H54 (cell line): ENCODE data around the gene KCNG2.

ENCODE experiments used
- DNase-seq: peaks from one replicate; pipeline ENCODE4 v3.0.0; 2011; ENCODE audit warnings: low spot score, mixed read lengths; ENCODE audit not compliant: insufficient read length
- FAIRE-seq: peaks from 3 replicates; lab custom pipeline; 2011; peaks lifted over from hg19 to GRCh38; lab: Jason Lieb, UNC
- POLR2A ChIP-seq: IDR thresholded peaks from 2 replicates; pipeline ENCODE4 v1.6.1; 2011; ENCODE audit warnings: low read depth, mild to moderate bottlenecking, low read length

KCNG2 gene

DNA sequence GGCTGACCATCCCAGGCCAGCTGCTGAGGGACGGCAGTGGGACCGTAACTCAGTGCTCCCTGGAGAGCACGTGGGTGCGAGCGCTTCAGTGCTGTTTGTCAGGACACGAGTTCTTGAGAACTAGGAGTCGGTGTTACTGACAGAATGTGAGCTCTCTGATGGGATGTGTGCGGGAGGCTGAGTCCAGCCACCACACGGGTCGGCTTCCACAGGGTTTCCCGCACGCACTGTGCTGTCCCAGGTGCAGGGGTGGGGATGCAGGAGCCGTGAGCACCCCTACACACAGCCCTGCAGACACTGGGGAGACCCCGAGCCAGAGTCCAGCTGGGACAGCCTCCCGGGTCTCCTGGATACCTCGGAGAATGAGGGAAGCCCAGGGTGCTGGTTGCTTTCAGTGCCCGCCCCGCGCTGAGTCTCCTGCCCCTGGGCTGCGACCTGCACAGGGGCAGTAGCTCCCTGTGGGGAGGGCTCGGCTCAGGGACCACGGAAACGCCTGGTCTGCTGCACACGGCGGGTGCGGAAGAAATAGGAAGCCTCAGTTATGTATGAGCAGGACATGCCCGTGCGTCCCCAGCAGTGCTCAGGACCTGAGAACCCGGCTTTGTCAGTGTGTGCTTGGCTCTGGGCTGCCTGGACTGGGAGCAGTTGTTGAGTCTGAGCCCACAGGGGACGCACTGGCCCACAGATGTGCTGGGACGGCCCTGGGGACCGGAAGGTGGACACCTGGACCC lies 71.2 kb downstream of the KCNG2 start:
- TF ChIP-seq POLR2A, result no peak
- no peak for FAIRE-seq
- DNase-seq, result no peak

DNA sequence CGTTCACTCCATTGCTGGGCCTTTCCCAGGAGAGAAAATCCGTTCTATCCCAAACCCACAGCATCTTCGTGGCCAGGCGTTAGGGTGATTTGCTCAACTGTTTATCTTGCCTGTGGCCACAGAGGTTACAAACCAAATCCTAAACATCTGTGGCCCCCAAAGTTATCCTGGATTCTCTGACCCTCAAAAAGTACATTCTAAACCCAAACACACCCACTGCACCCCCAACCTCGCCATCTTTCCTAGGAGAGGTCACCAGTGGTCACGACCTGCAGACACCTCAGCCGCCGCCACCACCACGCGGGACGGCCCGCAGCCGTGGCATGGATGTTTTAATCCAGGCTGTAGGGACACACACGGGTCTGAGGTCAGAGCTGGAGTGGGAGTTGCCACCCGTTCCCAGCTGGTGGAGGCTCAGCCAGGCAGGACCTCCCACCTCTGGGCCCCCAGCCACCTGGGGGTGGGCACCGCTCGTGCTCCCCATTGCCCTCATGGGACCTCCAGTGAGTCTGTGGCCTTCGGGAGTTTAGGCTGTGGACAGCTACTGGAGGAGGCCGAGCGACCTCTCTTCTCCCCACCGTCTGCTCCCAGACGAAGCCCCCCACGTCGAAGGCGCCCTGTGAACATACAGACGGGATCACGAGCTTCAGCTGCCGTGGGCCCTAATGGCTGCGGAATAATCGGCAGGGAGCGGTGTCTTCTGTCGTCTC lies 72.0 kb downstream of the KCNG2 start:
- DNase-seq (no peak), FAIRE-seq (no peak)
- no peak for TF ChIP-seq POLR2A

DNA sequence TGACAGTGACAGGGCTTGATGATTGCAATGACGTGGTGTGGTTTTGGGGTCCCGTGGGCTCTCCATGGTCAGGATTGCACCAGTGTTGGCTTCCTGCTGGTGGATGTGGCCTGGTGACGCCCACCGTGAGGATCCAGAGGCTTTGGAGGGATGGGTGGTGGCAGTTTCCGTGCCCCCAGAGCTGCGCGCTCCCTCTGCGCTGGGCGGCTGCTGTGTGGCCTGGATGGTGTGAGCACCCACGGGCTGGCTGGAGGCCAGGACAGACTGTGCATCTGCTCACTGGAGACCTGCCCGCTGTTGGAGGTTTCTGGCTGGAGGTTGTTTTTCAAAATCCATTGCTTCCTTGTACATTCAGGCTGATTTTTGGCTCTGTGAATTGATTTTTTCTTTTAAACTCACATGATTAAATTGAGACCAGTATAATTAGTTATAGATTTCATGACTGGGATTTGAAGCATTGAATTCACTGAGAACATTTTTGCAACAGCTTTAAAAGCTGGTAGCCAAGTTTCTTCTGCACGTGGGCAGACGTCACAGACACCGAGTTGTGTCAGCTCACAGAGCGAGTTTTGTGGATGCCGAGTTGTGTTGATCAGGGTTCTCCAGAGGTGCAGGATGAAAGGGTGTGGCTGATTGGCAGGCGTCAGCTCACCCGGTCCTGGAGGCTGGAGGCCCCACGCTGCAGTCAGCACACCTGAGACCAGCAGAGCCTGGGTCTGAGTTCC lies 72.7 kb downstream of the KCNG2 start:
- DNase-seq (no peak), FAIRE-seq (no peak)
- TF ChIP-seq POLR2A, result no peak

DNA sequence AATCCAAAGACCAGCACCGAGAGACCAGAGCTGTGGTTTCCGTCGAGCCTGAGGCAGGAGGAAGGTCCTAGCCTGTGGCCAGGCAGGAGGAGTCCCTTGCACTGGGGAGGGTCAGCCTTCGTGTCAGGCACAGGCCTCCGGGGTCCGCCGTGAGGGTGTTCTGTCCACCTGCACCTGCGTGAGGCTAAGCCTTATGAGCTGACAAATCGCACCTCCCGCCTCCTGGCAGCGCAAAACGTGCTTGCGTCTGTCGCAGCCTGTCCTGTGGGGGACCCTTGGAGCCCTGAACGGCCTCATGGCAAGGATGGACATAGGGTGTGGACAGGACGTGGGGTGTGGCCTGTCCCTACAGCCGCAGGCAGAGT lies 73.3 kb downstream of the KCNG2 start:
- TF ChIP-seq POLR2A, result no peak
- DNase-seq (no peak), FAIRE-seq (no peak)

DNA sequence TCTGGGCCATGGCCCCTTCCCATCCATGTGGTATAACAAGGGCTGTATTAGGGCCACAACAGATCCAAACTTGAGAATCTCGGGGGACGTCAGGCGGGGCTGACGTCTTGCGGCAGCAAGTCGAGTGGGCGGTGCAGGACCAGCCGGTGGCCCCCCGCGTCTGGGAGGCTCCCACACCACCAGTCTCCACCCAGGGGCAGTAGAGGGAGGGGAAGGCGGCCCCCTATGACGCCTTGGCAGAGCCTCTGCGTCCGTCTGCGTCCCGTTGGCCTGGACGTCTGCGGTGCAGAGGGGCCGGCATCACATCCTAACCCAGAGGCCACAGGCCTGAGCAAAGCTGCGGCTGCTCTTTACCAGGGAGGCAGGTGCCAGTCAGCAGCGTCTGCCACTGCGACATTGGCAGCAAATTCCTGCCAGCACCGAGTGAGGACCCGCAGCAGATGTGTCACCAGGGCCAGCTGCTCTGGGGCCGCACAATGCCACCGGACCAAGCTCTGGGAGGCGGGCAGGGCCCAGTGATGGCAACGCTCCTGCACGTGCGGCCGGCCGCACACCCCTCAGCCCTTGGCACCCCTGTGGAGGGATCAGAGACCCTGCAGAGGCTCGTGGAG lies 73.8 kb downstream of the KCNG2 start:
- DNase-seq, result no peak
- no peak for TF ChIP-seq POLR2A
- FAIRE-seq, result no peak

DNA sequence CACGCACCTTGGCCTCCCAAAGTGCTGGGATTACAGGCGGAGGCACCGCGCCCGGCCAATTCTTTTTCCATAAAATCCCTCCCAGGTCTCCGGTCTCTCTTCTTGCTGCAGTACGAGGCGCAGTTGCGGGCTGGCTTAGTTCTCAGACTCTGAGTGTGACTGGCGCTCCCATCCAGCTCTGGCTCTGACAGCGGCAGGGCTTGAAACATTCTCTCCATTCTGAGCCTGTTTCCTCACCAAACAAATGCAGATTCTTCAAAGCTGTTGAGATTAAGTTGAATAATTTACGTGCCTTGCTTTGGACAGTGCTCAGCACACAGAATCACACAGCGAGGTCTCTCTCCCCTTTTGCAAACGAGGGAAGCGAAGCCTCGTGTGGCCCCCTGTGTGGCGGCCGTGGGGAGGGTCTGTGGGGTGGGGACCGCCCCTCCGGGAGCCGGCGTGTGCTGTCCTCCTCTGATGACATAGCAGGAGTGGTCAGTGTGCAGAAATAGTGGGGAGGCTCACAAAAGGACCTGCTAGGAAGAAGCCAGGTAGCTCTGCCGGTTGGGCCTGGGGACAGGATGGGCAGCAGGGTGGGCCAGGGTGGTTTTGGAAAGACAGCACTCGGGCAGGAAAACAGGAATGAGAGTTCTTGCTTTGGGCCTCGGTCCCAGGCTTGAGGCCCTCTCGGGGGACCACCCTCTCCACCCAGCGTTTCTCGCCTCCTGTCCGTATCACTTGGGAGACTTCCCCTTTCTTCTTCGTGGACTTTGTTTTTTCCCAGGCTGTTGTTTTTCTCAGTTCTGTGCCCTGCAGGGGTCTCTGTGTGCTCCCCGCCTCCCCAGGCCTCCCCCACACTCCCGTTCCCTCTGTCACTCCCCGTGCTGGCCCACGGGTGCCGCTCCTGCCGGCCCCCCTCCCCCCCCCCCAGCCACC lies 75.0 kb downstream of the KCNG2 start:
- DNase-seq (no peak), FAIRE-seq (no peak)
- no peak for TF ChIP-seq POLR2A

DNA sequence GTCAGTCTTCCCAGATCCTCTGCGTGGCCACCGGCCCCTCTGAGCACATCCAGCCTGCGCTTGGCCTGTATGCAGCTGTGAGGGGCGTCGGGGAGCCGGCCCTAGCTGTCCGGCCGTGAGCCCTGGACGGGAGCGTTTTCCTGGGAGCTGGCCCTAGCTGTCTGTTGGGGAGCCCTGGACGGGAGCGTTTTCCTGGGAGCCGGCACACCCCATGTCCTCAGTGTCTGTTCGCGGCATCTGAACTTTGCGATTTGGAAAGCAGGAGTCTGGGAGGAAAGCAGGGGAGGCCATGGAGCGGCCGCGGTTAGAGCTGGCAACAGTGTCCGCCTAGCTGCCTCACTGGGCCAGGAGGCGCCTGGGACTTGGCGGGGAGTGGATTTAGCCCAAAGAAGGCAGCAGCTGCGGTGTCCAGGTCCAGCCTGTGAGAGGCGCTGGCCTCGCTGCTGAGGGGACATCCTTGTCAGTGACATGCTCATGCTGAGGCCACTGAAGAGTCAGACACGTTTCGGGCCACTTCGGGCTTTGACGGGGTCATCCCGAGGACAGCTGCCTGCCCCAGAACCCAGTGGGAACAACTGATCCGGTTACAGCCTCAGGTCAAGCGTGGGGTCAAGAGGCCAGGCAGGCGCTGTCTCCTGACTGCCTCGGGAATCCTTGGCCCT lies 75.8 kb downstream of the KCNG2 start:
- no peak for TF ChIP-seq POLR2A
- no peak for DNase-seq
- no peak for FAIRE-seq

DNA sequence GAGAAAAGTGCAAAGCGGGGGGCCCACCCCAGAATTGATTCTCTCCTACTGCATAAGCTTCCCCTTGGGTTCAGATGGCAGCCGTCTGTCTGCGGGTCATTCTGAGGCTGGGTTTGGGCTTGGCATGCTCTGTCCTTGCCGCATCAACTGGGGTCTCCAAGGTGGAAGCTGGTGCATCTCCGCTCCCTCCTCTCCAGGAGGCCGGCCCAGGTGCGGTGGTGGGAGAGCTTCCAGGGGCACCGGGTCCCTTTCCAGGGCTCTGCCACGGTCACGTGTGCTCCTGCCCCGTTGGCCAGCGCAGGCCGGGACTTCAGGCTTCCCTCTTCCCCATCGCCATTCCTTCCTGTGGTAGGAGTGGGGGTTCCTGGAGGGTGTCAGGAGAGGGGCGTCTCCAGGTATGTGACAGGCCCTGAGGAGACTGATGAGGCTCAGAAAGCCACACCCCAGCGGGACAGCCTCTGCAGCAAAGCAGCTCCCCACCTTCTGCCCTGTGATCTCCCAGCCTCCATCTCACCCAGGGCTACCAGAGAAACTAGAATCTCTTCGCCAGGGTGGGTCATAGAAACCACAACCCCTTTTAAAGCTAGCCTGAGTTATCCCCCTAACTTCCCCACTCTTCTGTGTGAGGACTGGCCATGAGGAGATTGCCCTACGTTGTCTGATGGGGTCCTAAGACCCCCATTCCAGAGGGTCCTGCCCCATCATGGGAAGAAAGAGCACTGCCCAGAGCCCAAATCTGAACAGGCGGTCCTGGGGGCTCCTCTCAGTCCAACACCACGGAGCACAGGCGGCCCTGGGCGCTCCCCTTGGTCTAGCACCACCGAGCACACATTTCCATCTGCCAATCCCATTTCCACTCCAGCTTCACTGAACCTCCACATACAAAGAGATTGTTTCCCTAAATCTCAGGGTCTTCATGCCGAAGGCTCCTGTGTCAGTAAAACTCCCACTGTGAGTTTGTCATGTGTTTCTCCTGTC lies 77.1 kb downstream of the KCNG2 start:
- DNase-seq (no peak), FAIRE-seq (no peak)
- no peak for TF ChIP-seq POLR2A

DNA sequence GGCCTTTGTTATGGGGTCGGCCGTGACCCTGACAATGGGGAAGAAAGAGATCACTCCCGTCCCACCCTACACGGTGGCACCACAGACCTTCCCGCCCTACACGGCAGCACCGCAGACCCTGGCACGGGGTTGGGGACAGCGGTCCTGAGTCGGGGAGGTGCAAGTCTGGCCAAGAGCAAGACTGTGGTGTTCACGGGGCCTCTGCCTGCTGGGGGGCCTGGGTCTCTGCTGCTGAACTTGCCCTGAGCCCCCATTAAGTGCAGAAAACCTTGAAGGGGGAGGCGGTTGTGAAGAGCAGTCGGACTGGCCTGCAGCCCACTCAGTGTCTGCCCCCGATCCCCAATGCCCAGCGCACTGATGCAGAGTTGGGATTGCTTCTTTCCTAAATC lies 77.8 kb downstream of the KCNG2 start:
- DNase-seq (no peak), FAIRE-seq (no peak)
- no peak for TF ChIP-seq POLR2A

DNA sequence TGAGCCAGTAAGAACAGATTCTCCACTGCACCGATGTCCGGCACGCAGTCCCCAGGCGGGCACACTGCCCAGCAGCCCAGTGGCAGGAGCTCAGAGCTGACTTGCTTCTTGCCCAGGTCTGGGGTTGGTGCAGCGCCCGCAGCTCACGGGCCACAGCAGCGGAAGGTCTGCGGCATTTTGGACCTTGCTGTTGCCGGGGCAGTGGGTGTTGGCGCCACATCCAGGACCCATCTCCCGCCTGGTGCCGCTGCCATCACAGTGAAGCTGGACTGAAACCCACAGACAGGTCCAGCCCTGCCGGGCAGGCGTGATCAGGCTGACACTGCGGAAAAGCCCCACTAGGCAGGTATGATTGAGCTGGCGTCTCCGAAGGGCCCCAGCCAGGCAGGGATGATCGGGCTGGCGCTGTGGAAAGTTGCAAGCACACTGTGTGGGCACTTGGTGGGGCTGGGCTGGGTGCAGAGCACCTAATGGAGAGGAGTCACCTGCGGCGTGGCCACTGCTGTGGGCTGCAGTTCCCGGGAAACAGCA lies 78.3 kb downstream of the KCNG2 start:
- DNase-seq (no peak), FAIRE-seq (no peak)
- no peak for TF ChIP-seq POLR2A

DNA sequence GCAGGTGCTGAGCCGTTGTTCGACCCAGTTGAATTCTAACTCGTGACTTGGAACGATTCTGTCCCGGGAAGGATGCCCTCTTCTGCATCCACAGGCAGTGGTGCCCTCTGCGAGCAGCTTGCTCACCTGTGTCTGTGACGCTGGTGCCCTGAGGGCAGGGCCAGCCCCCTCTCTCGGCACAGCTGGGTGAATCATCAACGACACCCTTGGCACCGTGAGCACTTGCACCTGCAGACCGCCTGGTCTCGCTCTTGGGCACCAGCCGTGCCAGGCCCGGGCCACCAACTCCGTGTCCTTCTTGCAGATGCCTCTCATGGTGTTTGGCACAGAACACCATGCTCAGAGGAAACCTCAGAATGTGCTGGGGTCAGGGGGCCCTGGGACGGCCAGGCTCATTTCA lies 78.8 kb downstream of the KCNG2 start:
- FAIRE-seq (no peak), DNase-seq (no peak)
- TF ChIP-seq POLR2A, result no peak
